Mucosa of gallbladder (tissue), 1 donor: Measurements from ENCODE around the gene GRIN3B. TPM values are rescaled to one million over a fixed set of nuclear protein-coding genes. Genes with fewer than 3 reads are reported as not detected.
"Not testable (repeated sequence)": the region's sequence is repeated elsewhere in the genome, so short reads cannot be mapped to it uniquely, and the experiment has no call there.

Source experiments
- DNase-seq: peaks from one replicate; pipeline ENCODE4 v3.0.0-alpha.2; 2020; ENCODE audit warnings: low spot score
- total RNA-seq: library from RNA; stranded (reverse); gene quantifications from one replicate; pipeline ENCODE4 v1.2.1, GENCODE V29; 2021
- donor health status: DM: no; HTN: no; CAD: no.

GRIN3B gene
- total RNA-seq, 1 donor from 2014 or later, result 0.06 TPM

DNA sequence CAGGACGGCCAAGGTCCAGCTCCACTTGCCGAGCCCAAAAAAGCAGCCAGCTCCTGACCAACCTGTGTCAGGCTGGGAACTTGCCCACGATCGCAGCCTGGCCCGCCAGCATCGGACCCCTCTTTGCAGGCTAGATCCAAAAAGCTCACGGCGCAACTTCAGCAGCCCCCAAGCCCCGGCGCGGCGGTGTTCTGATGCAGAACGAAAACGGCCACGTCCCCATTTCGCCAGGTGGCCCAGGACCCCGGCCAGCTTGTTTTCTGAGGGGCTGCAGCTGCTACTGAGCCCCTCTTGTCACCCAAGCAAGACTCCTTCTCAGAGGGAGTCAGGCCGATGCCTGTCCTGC, 19.4 kb downstream of the GRIN3B start:
- DNase-seq, result no peak

- no peak for DNase-seq
Observed at GRCh38 chr19:1019980-1020867, 20.0 kb downstream of the GRIN3B start.

DNA sequence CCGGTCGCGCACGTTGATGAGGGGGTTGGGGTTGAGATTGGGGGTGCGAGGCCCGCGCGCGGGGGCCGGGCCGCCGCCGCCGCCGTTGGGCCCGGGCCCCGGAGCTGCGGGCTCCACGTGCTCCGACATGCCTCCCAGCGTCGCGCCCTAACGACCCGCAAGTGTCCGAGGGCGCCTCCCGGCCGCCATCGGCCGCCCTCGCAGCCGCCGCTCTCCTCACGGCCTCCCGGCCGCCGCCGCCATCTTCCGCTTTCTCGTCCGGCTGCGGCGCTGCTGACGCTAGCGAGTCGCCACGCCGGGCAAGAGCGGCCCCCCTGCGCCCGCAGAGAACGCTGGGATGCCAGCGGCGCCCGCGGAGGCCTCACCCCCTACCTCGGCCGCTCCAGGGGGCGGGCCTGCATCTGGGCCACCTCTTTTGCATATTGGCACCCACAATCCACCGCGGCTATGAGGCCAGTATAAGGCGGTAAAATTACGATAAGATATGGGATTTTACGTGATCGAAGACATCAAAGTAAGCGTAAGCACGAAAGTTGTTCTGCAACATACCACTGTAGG, 20.7 kb downstream of the GRIN3B start, which contains the start of gene TMEM259:
TMEM259 (minus strand) TSS at position 256 of the 558 bp plus-strand sequence; CDS start at position 129, 127 bp downstream.
- DNase-seq, result peak; percentile 98

- DNase-seq, result not testable (repeated sequence)
Observed at GRCh38 chr19:1023883-1024188, 23.6 kb downstream of the GRIN3B start.

DNA sequence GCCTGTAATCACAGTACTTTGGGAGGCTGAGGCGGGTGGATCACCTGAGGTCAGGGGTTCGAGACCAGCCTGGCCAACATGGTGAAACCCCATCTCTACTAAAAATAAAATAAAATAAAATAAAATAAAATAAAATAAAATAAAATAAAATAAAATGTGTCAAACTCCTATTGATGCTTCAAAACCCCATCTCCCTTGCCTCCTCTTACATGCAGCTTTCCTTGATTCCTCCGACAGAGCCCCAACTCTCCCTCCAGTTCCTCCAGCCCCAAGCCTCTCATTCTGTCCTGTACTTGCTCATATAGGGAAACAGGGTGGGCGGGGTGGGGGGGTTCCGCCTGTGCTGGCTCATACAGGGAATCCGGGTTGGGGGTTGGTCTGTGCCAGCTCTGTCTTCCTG, 24.9 kb downstream of the GRIN3B start:
- DNase-seq, result not testable (repeated sequence)

DNA sequence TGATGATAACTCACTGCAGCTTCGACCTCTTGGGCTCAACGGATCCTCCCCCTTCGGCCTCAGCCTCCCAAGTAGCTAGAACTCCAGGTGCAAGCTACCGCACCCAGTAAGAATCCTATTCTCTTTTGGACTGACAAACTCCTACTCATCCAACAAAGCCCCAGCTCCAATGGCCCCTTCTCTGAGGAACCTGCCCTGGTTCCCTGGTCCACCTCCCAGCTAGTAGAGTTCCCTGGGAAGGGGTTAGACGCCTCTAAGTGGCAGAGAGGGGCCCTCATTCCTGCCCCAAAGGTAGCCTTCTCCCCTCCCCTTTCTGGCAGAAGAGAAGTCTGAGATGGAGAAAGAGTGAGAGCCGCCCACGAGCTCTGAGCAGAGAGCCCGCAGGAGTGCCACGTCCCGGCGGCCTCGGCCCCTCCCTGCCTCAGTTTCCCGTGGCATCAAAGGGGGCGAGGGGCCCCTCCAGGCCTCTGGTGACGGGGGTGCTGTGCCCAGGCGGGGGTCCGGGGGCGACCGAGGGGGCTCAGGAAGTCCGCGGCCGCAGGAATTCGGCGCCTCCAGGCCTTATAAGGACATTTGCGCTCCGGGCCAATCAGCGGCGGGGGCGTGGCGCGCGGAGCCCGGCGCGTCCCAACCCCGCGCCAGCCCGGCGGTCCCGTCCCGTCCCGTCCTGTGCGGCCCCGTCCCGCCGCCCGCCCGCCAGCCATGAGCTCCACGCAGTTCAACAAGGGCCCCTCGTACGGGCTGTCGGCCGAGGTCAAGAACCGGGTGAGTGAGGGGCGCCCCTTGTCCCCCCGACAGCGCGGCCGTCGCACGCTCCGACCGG, 26.0 kb downstream of the GRIN3B start, which contains the start of gene CNN2:
CNN2 (plus strand) TSS at position 649 of the 823 bp plus-strand sequence; CDS start at position 703, 54 bp downstream.
- DNase-seq, result peak; percentile 73

GRCh38 chr19:1026783-1027649, 26.8 kb downstream of the GRIN3B start:
- no peak for DNase-seq

GRCh38 chr19:1027650-1028061, 27.4 kb downstream of the GRIN3B start:
- no peak for DNase-seq

DNA sequence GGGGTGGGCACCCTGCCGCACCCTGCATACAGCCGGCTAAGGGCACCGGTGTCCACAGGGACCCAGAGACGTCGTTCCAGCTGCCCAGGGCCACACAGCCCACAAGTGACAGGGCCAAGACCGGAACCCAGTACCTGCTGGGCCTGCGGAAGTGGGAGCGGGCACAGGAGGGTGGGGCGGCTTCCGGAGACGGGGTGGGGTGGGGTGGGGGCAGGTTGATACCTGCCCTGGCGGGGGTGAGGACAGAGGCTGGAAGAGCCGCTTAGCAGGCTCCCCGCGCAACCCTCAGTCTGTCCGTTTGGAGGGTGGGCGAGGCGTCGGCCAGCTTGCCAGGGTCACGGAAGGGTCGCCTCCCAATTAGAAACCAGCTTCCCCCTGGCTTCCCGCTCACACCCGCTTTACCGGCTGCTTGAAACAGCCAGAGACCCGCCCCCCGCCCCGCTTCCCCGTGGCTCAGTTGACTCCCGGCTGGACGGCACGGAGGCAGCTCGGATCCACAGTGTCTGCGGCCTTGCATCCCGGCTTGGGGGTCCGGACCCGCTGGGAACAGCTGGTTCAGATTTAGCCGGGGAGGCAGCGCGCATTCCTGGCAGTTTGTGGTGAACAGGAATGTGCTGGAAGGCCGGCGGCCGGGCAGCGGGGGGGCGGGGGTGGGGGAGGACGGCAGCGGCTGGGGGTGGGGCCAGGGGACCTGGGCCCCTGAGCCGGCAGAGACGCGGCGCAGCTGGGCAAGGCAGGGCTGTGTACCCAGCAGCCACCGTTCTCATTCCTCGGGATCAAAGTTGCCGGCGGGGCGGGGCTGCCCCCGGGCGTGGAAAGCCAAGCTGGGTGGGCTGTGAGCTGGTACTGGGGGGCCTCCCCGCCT, 28.1 kb downstream of the GRIN3B start:
- peak; percentile 64 for DNase-seq

- no peak for DNase-seq
Observed at GRCh38 chr19:1032264-1032867, 32.1 kb downstream of the GRIN3B start.

- no peak for DNase-seq
Observed at GRCh38 chr19:1035998-1036621, 35.9 kb downstream of the GRIN3B start.

- DNase-seq, result no peak
Observed at GRCh38 chr19:1037621-1038064, 37.4 kb downstream of the GRIN3B start.

GRCh38 chr19:1038978-1039645, 38.9 kb downstream of the GRIN3B start:
- no peak for DNase-seq

DNA sequence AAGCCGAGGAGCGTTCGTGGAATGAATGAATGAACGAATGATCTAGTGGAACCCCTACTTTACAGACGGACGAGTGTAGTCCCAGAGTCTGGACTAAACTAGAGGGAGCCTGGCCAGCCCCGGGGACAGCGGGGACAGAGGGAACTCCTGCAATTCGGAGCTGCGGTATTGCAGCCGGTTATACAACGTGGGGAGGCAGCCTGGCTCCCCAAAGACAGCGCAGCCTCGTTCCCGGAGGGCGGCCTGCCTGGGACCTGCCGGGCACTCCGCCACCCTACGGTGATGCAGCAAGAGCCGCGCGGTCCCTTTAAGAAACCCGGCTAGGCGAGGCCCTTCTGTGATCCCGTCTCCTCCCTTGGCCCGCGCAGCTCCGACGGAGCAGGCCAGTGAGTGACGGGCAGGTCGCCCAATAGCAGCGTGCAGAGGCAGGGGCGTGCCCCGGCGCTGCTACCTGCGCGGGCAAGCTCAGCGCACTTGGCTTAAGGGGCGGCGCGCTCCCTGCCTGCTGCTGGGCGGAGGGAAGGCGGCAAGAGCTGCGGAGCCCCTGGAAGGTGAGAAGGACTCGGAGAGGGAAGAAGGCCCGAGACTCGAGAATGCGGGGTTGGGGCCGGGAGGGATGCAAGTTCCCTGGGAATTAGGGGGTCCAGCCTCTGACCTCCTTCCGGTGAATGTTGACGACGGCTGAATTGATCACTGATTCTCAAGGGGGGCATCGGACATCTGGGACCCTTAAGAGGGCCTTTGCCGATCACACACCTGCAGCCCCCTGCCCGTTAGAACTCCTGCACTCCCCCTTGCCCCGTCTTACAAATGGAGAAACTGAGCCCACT, 39.6 kb downstream of the GRIN3B start, which contains the start of gene ABCA7:
ABCA7 (plus strand) TSS at position 462 of the 830 bp plus-strand sequence. CDS start 1,255 bp downstream, outside the sequence.
- peak; percentile 99 for DNase-seq

- DNase-seq, result peak; percentile 92
Observed at GRCh38 chr19:1040476-1041271, 40.5 kb downstream of the GRIN3B start.

GRCh38 chr19:1041272-1041834, 41.1 kb downstream of the GRIN3B start:
- DNase-seq, result no peak
